K562 (cell line): ENCODE measurements around the gene CDK14. TPM values are rescaled to one million over a fixed set of nuclear protein-coding genes. Genes with fewer than 3 reads are reported as not detected.

Experiments used
- ARID3B ChIP-seq: fragments of 250-450 bp; sonication (Bioruptor Pico); IDR thresholded peaks from 2 replicates; pipeline ENCODE4 v1.4.0; 2020; ENCODE audit warnings: borderline replicate concordance
- CHD7 ChIP-seq: fragments of 200-600 bp; sonication (generic); IDR thresholded peaks from one replicate; pipeline ENCODE4 v1.6.1; 2012; ENCODE audit warnings: mild to moderate bottlenecking, low read depth, low read length, inconsistent platforms
- ELF2 ChIP-seq: fragments of 250-450 bp; sonication (Bioruptor Pico); IDR thresholded peaks from 2 replicates; pipeline ENCODE4 v1.5.0; 2021; ENCODE audit warnings: mild to moderate bottlenecking
- ETS1 ChIP-seq: conservative IDR thresholded peaks from 2 replicates; pipeline ENCODE4 v1.6.1; 2011; ENCODE audit warnings: low read depth, mild to moderate bottlenecking, low read length; ENCODE audit not compliant: control insufficient read depth
- FOXA1 ChIP-seq: fragments of 450-650 bp; IDR thresholded peaks from 2 replicates; pipeline ENCODE4 v1.6.1; 2016; ENCODE audit warnings: mild to moderate bottlenecking, borderline replicate concordance
- SIN3B ChIP-seq: fragments of 450-650 bp; IDR thresholded peaks from 2 replicates; pipeline ENCODE4 v1.6.1; 2017; ENCODE audit warnings: low read depth, mild to moderate bottlenecking, moderate library complexity
- STAT6 ChIP-seq: sonication (generic); formaldehyde crosslinking; IDR thresholded peaks from 2 replicates; pipeline ENCODE4 v1.8.1; 2023; ENCODE audit warnings: mild to moderate bottlenecking, missing genetic modification reagents
- ZBTB9 ChIP-seq: fragments of 450-650 bp; formaldehyde crosslinking; IDR thresholded peaks from 2 replicates; pipeline ENCODE4 v1.4.0; 2020; ENCODE audit warnings: mild to moderate bottlenecking, moderate library complexity
- ZNF165 ChIP-seq: fragments of 250-450 bp; sonication (Bioruptor Pico); IDR thresholded peaks from 2 replicates; pipeline ENCODE4 v1.4.0; 2020; ENCODE audit warnings: borderline replicate concordance
- polyA plus RNA-seq, 8 experiments: library from polyadenylated mRNA; depleted of rRNA in 4 of 8; stranded (reverse) in 5 of 8; unstranded in 3 of 8; fragments of >200 nt; fragmentation: Nextera tagmentation in 2 of 8; fragmentation: Illumina TruSeq in 1 of 8; extraction: Ambion mirVana in 2 of 8; extraction: Trizol in 1 of 8; gene quantifications; 2 replicates each; pipeline versions ENCODE4 v1.2.1 to v1.2.3, GENCODE V29; 2011 to 2014; ENCODE audit warnings: inconsistent platforms in 1 of 8, missing spikeins in 1 of 8
- total RNA-seq, 7 experiments: library from RNA; depleted of rRNA in 6 of 7; stranded (reverse); fragments of >200 nt in 6 of 7; fragmentation: Illumina TruSeq in 2 of 7; extraction: Trizol in 2 of 7; gene quantifications; 2 replicates each; pipeline versions ENCODE4 v1.2.1 to v1.2.3, GENCODE V29; 2011 to 2021; ENCODE audit warnings: low replicate concordance in 1 of 7

Gene CDK14
- total and polyA plus RNA-seq, 9 of the 15 experiments (the other 6 are each of a cell fraction or from before 2014, with no cell fraction given), result 0.03 to 0.91 (median 0.16) TPM

GRCh38 chr7:90817846-90818245 lies 221.7 kb downstream of the CDK14 start (continued):
- TF ChIP-seq CHD7, result no peak
- no peak for TF ChIP-seq ELF2 (CRISPR knock-in tag)
- TF ChIP-seq ZBTB9 (CRISPR knock-in tag), result no peak
- no peak for TF ChIP-seq FOXA1
- TF ChIP-seq SIN3B, result no peak
- TF ChIP-seq STAT6 (CRISPR knock-in tag), result no peak
- no peak for TF ChIP-seq ZNF165
- no peak for TF ChIP-seq ARID3B
- TF ChIP-seq ETS1, result no peak
- TF ChIP-seq, all 486 proteins: peak for 0
